GF-D8 (cell line): ENCODE results near the gene TAF1B.

Source experiments
- DNase-seq: peaks from one replicate; lab custom pipeline; 2025; lab: John Stamatoyannopoulos, UW

The TAF1B gene

DNA sequence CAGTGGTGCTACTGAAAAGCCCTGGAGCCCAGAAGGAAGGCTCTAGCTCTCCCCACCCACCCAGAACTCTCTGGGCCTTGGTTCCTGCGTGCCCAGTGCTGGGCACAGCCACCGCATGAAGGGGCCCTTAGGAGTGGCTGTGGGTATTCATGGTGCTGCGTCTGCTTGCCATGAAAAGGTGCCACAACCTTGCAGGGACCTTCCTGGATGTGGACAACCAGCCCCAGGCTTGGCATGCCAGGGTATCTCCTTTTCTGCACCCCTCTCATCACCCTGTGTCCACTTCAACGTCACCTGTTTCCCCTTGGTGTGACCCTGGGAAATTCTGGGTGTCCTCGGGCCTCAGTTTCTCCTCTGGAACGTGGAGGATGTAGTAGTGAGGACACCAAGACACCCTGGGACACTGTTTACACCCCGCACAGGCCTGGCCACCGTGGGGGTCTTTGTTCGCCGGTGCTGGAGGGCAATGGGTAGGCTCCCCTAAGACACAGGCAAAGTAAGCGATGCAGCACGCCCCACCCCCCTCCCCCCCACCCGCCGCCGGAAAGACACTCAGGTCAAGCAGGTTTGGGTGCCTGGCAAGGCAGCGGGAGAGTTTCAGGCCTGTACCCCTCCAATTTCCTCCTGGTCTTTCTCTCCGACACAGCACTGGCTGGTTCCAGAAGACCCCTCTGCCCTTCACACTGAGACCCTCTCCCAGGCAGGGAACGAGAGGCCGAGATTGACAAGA, 34.8 kb upstream of the TAF1B start:
- no peak for DNase-seq

DNA sequence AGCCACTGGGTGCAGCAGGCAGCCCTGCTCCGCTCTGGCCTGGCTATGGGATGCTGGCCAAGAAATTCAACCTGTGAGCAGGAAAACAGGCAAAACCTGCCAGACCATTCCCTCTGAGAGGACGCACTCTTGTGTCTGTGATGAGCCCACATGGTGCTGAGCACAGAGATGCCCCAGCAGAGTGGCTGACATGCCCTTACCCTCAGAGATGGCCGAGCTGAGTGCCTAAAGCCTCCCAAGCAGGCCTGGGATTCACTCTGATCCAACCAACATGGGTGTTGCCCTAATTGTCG, 34.3 kb upstream of the TAF1B start:
- DNase-seq: no peak

DNA sequence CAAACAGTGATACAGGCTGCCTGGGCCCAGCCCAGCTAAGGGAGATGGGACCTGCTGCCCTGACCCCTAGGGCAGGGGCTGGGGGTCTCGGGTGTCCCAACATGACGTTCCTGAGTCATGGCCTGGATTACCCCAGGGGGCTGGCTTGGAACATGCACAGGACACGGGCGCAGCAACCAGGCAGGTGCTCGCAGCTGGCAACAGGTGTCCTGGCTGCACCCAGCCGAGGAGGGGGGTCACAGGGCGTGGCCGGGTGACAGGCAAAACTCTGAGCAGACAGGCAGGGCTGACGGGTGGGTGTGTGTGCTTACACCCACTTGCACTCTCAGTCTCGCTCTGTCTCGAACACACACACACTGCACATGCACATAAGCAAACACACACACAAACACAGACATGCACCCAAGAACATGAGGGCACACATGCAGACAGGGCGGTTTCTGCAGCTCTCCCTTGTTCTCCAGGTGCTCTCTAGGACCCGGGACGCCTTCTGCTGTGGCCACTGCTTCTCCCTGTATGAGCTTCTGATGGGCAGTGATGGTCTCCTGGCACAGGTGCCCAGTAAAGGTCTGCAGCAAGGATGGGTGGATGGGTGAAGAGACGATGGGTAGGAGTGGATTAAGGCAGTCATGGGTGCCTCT, 33.7 kb upstream of the TAF1B start:
- DNase-seq: no peak

DNA sequence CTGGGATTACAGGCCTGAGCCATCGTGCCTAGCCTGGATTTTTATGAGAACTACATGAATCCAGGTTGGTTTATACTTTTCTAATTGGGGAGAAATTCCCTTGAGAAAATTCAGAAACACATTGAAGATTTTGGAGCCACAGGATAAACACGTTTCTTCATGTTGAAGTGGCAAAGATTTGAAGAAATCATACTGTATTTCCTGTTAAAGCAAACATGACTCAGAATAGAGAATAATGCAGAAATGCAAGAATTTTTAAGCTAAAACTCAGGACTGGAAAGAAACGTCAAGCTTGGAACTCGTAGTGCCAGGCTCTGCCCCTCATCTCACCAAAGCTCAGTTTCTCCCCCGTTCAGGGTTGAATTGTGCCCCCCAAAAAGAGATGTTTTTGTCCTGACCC, 32.1 kb upstream of the TAF1B start:
- DNase-seq: no peak

- DNase-seq: no peak
These were observed 31.4 kb upstream of the TAF1B start for GRCh38 chr2:9811679-9812511.

- no peak for DNase-seq
These were observed 30.3 kb upstream of the TAF1B start for GRCh38 chr2:9812945-9813311.

- DNase-seq: no peak
These were observed 29.8 kb upstream of the TAF1B start for GRCh38 chr2:9813312-9814128.

GRCh38 chr2:9814129-9814868, 29.0 kb upstream of the TAF1B start:
- DNase-seq: no peak

GRCh38 chr2:9815076-9815475, 28.2 kb upstream of the TAF1B start:
- no peak for DNase-seq

DNA sequence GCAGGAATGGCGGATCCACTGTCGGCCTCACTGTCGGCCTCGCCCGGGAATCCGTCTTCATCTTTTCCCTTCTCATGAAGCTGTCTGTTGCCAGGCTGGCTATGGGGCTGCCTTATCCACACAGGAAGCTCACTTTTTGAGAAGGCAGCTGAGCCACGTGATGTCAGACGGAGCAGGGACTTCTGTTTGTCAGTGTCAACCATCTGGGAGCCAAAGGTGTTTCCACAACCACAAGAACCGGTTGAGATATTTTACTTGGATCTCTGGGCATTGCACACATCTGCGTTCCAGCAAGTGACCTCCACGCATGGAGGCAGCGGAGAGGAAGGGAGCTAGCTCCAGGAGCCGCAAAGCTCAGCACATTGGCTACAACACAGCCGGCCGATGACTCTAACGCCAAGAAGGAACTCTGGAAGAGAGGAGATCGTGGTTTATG, 27.4 kb upstream of the TAF1B start:
- no peak for DNase-seq

DNA sequence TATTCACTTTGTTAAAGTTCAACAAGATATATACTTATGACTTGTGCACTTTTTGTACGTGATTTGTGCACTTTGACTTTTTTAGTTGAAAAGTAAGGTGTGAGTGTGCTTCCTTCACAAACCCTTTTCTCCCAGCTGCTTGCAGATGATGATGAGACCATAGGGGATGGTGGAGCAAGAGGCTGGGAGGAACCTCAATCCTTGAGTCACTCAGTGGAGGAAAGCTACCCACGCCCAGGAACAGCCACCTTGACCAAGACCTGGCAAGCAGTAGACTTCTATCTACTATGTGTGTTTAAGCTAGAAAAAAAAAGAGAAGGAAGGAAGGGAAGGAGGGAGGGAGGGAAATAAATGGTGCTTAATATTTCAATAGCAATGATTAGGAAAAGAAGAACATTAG, 25.2 kb upstream of the TAF1B start:
- no peak for DNase-seq

DNA sequence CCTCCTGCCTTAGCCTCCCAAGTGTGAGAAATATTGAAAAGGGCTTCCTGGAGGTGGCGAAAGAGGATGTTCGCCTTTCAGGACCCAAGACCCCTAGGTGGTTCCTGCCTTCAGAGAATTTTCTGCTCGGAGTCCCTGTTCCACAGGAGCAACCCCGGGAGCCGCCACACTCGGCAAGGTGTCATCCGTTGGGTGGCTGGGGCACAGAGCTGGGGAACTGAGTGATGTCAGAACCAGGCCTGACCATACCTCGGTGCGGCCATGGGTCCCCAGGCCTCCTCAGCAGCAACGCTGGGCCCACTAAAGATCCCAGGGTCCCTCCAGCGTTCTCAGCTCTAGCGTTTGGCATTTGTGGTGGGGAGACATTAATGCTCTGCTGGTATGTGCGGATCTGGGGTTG, 23.7 kb upstream of the TAF1B start:
- DNase-seq: no peak

GRCh38 chr2:9820020-9820973, 23.0 kb upstream of the TAF1B start:
- no peak for DNase-seq

DNA sequence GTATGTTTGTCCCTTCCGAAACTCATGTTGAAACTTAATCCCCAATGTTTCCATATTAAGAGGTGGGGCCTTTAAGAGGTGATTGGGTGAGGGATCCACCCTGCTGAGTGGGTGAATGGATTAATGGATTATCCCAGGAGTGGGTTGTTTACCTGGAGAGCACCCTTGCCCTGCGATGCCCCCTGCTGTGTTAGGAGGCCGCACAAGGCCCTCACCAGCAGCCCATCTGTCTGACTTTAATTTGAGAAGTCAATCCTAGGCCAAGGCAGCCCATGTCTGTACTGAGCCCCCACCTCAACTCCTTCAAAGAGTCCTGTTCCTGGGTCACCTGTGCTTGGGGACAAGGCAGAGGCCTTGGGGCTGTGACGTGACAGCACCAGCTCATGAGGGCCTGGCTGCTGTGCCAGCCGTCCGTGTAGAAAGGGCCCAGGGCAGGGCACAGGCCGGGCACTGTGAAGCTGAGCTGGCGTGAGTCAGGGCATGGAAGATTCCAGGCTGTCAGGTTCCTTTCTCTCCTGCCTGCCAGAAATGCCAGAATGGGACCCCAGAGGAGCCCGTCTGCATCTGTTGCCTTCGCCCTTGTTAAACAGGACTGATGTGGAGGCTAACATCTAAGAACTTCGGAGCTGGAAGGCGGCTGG, 21.3 kb upstream of the TAF1B start:
- no peak for DNase-seq

DNA sequence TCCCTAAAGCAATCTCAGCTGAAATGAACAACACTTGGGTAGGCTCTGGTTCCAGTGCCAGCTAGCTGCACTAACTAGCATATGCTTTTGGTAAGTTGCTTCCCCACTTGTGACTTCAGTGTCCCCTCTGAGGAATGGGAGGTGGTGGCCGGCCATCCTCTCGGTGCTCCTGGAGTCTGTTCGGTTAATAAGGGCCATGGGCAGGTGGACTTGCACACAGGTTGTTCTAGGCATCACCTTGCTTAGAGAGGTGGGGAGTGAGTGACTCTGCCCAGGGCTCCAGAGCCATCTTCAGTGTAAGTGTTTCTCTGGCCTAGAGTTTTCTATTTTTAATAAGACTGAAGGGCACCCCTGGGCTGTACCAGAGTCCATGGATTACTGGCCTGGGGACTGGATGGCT, 18.8 kb upstream of the TAF1B start:
- DNase-seq: no peak

DNA sequence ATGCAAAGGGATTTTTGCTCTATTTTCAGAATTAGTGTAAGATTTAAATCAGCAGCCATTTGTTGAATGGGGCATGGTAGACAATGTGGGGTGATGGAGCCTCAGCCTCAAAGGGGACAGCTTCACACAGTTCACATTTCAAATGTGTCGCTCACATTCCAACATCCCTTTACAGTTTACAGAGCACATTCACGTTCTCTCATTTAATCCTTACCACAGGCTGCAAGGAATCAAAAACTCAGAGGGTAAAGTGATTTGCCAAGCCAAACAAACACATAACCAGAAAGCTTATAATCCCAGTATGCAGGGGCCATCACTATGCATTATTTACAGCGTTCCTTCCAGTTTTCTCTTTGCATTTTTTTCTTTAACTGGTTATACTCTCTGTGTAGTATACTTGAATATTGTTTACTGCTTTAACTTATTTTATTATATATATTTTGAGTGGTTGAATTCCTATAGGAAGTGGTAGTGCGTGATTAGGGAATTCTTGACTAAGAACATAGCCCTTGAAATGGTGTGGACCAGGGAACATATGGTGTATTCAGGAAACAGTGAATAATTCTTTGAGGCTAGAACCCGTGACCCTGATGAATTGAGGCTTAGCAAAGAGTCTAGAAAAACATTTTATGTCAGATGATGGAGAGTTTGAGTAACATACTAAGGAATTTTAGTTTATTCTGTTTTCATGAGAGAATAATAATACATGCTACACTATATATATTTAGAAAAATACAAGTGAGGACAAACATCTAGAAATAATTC, 18.1 kb upstream of the TAF1B start:
- no peak for DNase-seq

- no peak for DNase-seq
These were observed 17.1 kb upstream of the TAF1B start for GRCh38 chr2:9826208-9826607.

GRCh38 chr2:9830685-9831410, 12.4 kb upstream of the TAF1B start:
- no peak for DNase-seq

DNA sequence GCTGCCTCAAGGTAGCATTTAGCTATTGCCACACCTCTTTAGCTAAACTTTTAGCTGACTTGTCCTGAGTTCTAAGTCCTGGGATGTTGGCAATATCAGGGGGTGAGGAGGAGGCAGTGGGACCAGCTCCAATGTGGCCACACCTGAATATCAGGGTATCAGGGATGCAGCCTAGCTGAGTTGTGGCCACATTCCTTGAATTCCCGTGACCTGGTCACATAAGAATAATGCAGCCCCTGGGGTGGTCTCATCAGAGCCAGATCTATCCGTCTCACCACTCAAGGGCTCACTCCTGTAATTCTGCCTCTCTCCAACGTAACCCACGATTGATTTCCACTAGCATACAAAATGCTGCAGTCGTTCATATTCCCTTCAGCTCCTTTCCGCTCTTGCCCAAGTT, 11.6 kb upstream of the TAF1B start:
- DNase-seq: no peak
